Activated CD8-positive, alpha-beta T cell treated with anti-CD3 and anti-CD28 coated beads for 36 hours (primary cell): ENCODE results near the gene ZNF608. TPM values are rescaled to one million over a fixed set of nuclear protein-coding genes. Genes with fewer than 3 reads are reported as not detected.

ENCODE experiments used
- ATAC-seq: fragments of 200-7000 bp; cut with Tn5 transposase; one replicate; pipeline ENCODE4 v1.10.0; 2021; ENCODE audit warnings: mild to moderate bottlenecking, moderate library complexity
- CTCF ChIA-PET: fragments of 350-600 bp; sonication (Branson Sonifier 250); formaldehyde crosslinking; loops from one replicate; lab custom pipeline; 2021; ENCODE audit warnings: antibody characterized with exemption; lab: Charles Lee
- POLR2A ChIA-PET: fragments of 350-600 bp; sonication (Branson Sonifier 250); formaldehyde crosslinking; loops from one replicate; lab custom pipeline; 2021; ENCODE audit warnings: antibody characterized with exemption; lab: Charles Lee
- DNase-seq: peaks from one replicate; pipeline ENCODE4 v3.0.0-alpha.2; 2020
- H3K27ac Mint-ChIP-seq: one replicate; pipeline ENCODE4 v1.8.0; 2021; ENCODE audit warnings: mild to moderate bottlenecking, mixed read lengths
- H3K27me3 Mint-ChIP-seq: one replicate; pipeline ENCODE4 v1.8.0; 2021; ENCODE audit warnings: mixed read lengths
- H3K36me3 Mint-ChIP-seq: one replicate; pipeline ENCODE4 v1.8.0; 2021; ENCODE audit warnings: low read depth, mixed read lengths
- H3K4me1 Mint-ChIP-seq: one replicate; pipeline ENCODE4 v1.8.0; 2021; ENCODE audit warnings: low read depth, mixed read lengths
- H3K4me3 Mint-ChIP-seq: one replicate; pipeline ENCODE4 v1.8.0; 2021; ENCODE audit warnings: mild to moderate bottlenecking, moderate library complexity, mixed read lengths
- H3K9me3 Mint-ChIP-seq: one replicate; pipeline ENCODE4 v1.8.0; 2021; ENCODE audit warnings: mixed read lengths
- CTCF ChIP-seq: fragments of 200-600 bp; IDR thresholded peaks from one replicate; pipeline ENCODE4 v1.8.0; 2022; ENCODE audit warnings: antibody characterized with exemption, mild to moderate bottlenecking
- intact Hi-C: fragments of 100-400 bp; cut with micrococcal nuclease; formaldehyde crosslinking; loops from one replicate; pipeline ENCODE4 v1.10.0; 2022
- total RNA-seq, 2 experiments: library from RNA; stranded (reverse); gene quantifications; one replicate each; pipeline ENCODE4 v1.2.3, GENCODE V29; 2021

ZNF608 gene
- total RNA-seq, 2 experiments from 2014 or later: not detected

GRCh38 chr5:124740991-124741583 lies 5.4 kb downstream of the ZNF608 start:
- POLR2A ChIA-PET: interaction anchor here (0.7 kb wide), 1 partner anchor 265 kb away, joined by 5 read pairs; no protein-coding TSS in a partner anchor
- peaks cover 1% of the 10 kb centered on the region for H3K4me1 Mint-ChIP-seq
- intact Hi-C loops: no loop called here
- H3K36me3 Mint-ChIP-seq: no peaks in the 10 kb centered on the region
- CTCF ChIA-PET: no interaction called here
- H3K27me3 Mint-ChIP-seq: peaks cover 21% of the 10 kb centered on the region
- no peak for ATAC-seq
- H3K9me3 Mint-ChIP-seq: no peaks in the 10 kb centered on the region
- no peak overlapping the region for H3K4me3 Mint-ChIP-seq
- no peak overlapping the region for H3K27ac Mint-ChIP-seq
- no peak for TF ChIP-seq CTCF
- no peak for DNase-seq

GRCh38 chr5:124740071-124740470 lies 6.4 kb downstream of the ZNF608 start:
- CTCF ChIA-PET: no interaction called here

GRCh38 chr5:124739634-124740025 lies 6.8 kb downstream of the ZNF608 start:
- intact Hi-C loops: no loop called here
- Mint-ChIP-seq H3K4me1 (no peaks in the 10 kb centered on the region), H3K9me3 (no peaks in the 10 kb centered on the region), H3K4me3 (no peak overlapping the region), H3K27ac (no peak overlapping the region), H3K27me3 (peaks cover 27% of the 10 kb centered on the region), H3K36me3 (no peaks in the 10 kb centered on the region)
- POLR2A ChIA-PET: no interaction called here
- DNase-seq: no peak
- CTCF ChIA-PET: no interaction called here
- no peak for ATAC-seq
- no peak for TF ChIP-seq CTCF

More at GRCh38 chr5:124740071-124740470, 6.4 kb downstream of the ZNF608 start:
- H3K27me3 Mint-ChIP-seq: peaks cover 26% of the 10 kb centered on the region
- ATAC-seq (no peak), DNase-seq (no peak)
- H3K4me3 Mint-ChIP-seq: no peak overlapping the region
- H3K9me3 Mint-ChIP-seq: no peaks in the 10 kb centered on the region
- H3K4me1 Mint-ChIP-seq: no peaks in the 10 kb centered on the region
- POLR2A ChIA-PET: no interaction called here
- no peak for TF ChIP-seq CTCF
- intact Hi-C loops: no loop called here
- H3K36me3 Mint-ChIP-seq: no peaks in the 10 kb centered on the region
- no peak overlapping the region for H3K27ac Mint-ChIP-seq

GRCh38 chr5:124738681-124739633 lies 7.5 kb downstream of the ZNF608 start:
- H3K36me3 Mint-ChIP-seq: no peaks in the 10 kb centered on the region
- ATAC-seq (no peak), DNase-seq (no peak)
- H3K27ac Mint-ChIP-seq: no peak overlapping the region
- intact Hi-C loops: no loop called here
- H3K4me1 Mint-ChIP-seq: no peaks in the 10 kb centered on the region
- no peak for TF ChIP-seq CTCF
- no peak overlapping the region for H3K4me3 Mint-ChIP-seq
- H3K9me3 Mint-ChIP-seq: no peaks in the 10 kb centered on the region
- POLR2A ChIA-PET: no interaction called here
- peaks cover 33% of the 10 kb centered on the region for H3K27me3 Mint-ChIP-seq
- CTCF ChIA-PET: no interaction called here

GRCh38 chr5:124737651-124738050 lies 8.8 kb downstream of the ZNF608 start:
- POLR2A ChIA-PET: no interaction called here
- Mint-ChIP-seq H3K4me3 (no peak overlapping the region), H3K4me1 (no peaks in the 10 kb centered on the region), H3K27ac (no peak overlapping the region), H3K9me3 (no peaks in the 10 kb centered on the region), H3K36me3 (no peaks in the 10 kb centered on the region), H3K27me3 (peaks cover 37% of the 10 kb centered on the region)
- TF ChIP-seq CTCF: no peak
- CTCF ChIA-PET: no interaction called here
- no peak for DNase-seq
- ATAC-seq: no peak
- intact Hi-C loops: no loop called here
